Panc1 (cell line): Measurements from ENCODE around the gene CNPPD1.

Experiments used
- CTCF ChIP-seq: fragments of 450-650 bp; IDR thresholded peaks from 2 replicates; pipeline ENCODE4 v1.5.1; 2017; ENCODE audit warnings: mild to moderate bottlenecking
- SIN3A ChIP-seq: IDR thresholded peaks from 2 replicates; pipeline ENCODE4 v1.6.1; 2012; ENCODE audit warnings: low read depth, mild to moderate bottlenecking, low read length, moderate library complexity, borderline replicate concordance; ENCODE audit not compliant: insufficient read depth
- TCF7L2 ChIP-seq: IDR thresholded peaks from 2 replicates; pipeline ENCODE4 v1.6.1; 2011; ENCODE audit warnings: mild to moderate bottlenecking, low read depth, low read length, inconsistent platforms

GRCh38 chr2:219225350-219225749 lies 48.6 kb upstream of the CNPPD1 start:
- no peak for TF ChIP-seq CTCF
- no peak for TF ChIP-seq SIN3A
- TF ChIP-seq TCF7L2 = no peak
